HCT116 (cell line): ENCODE results near the gene HIGD1A. TPM values are rescaled to one million over a fixed set of nuclear protein-coding genes. Genes with fewer than 3 reads are reported as not detected.

ENCODE experiments used
- ATAC-seq: fragments of 200-7000 bp; cut with Tn5 transposase; 2 replicates; pipeline ENCODE4 v1.9.1; 2020; ENCODE audit warnings: mild to moderate bottlenecking, moderate library complexity
- BruUV-seq: library from RNA; stranded (reverse); fragments of 400-500 nt; replicated peaks from 2 replicates; lab custom pipeline; 2021; lab: Mats Ljungman, UMichigan
- CTCF ChIA-PET: fragments of 300-600 bp; sonication (Branson Sonifier 250); formaldehyde crosslinking; loops from one replicate; lab custom pipeline; 2021; ENCODE audit warnings: antibody characterized with exemption; lab: Charles Lee
- POLR2A ChIA-PET: fragments of 300-600, 350-600 bp; sonication (Branson Sonifier 250); formaldehyde crosslinking; loops from one replicate; lab custom pipeline; 2021; ENCODE audit warnings: antibody characterized with exemption; lab: Charles Lee
- RAD21 ChIA-PET, 2 experiments: fragments of 300-600 bp; sonication (Branson Sonifier 250); formaldehyde crosslinking; loops; one replicate each; lab custom pipeline; 2023; ENCODE audit warnings: low total read pairs in 2 of 2; ENCODE audit not compliant: uncharacterized antibody in 2 of 2, unreplicated experiment in 2 of 2, low non-redundant PET in 1 of 2; lab: Charles Lee
- DNase-seq: peaks from one replicate; pipeline ENCODE4 v3.0.0-alpha.2; 2010; ENCODE audit warnings: low read depth, low spot score
- H2AFZ ChIP-seq: fragments of 200-600 bp; shearing (Covaris generic), sonication (generic); 2 replicates; pipeline ENCODE4 v1.6.1; 2017; ENCODE audit warnings: low read depth, mixed run types, mixed read lengths, antibody characterized with exemption, low read length; ENCODE audit not compliant: poor library complexity, severe bottlenecking
- H3K27ac ChIP-seq: 2 replicates; pipeline ENCODE4 v1.5.1; 2012; ENCODE audit warnings: low read depth, low read length
- H3K27me3 ChIP-seq: fragments of 200-600 bp; sonication (generic); 2 replicates; pipeline ENCODE4 v1.6.1; 2016; ENCODE audit warnings: mixed run types, low read length, mixed read lengths; ENCODE audit not compliant: insufficient read depth
- H3K36me3 ChIP-seq, 2 experiments: fragments of 200-500 bp in 1 of 2; fragments of 200-600 bp in 1 of 2; sonication (Bioruptor generic) in 1 of 2; sonication (generic) in 1 of 2; 2 replicates each; pipeline versions ENCODE4 v1.5.1 to v1.6.1; 2014 to 2016; ENCODE audit warnings: low read length in 2 of 2, inconsistent platforms in 1 of 2, mixed read lengths in 1 of 2, mixed run types in 1 of 2; ENCODE audit not compliant: insufficient read depth in 2 of 2, control insufficient read depth in 1 of 2
- H3K4me1 ChIP-seq, 2 experiments: fragments of 200-600 bp in 1 of 2; sonication (generic) in 1 of 2; 2 replicates each; pipeline versions ENCODE4 v1.5.1 to v1.6.1; 2012 to 2017; ENCODE audit warnings: low read length in 2 of 2, inconsistent platforms in 1 of 2, mild to moderate bottlenecking in 1 of 2, mixed read lengths in 1 of 2, mixed run types in 1 of 2, moderate library complexity in 1 of 2; ENCODE audit not compliant: insufficient read depth in 2 of 2, control insufficient read depth in 1 of 2
- H3K4me2 ChIP-seq: fragments of 200-600 bp; sonication (generic); 2 replicates; pipeline ENCODE4 v1.6.1; 2017; ENCODE audit warnings: mixed run types, low read length, mixed read lengths
- H3K4me3 ChIP-seq, 2 experiments: fragments of 200-600 bp in 1 of 2; sonication (generic) in 1 of 2; replicated peaks in 1 of 2; 2 replicates each; pipeline ENCODE4 v1.5.1; 2011 to 2016; ENCODE audit warnings: low read length in 2 of 2, control low read depth in 1 of 2, low read depth in 1 of 2, mild to moderate bottlenecking in 1 of 2, mixed read lengths in 1 of 2, mixed run types in 1 of 2
- H3K79me2 ChIP-seq: fragments of 200-600 bp; sonication (generic); 2 replicates; pipeline ENCODE4 v1.6.1; 2017; ENCODE audit warnings: mild to moderate bottlenecking, mixed run types, low read length, moderate library complexity, mixed read lengths; ENCODE audit not compliant: insufficient read depth
- H3K9ac ChIP-seq: fragments of 200-600 bp; sonication (generic); 2 replicates; pipeline ENCODE4 v1.6.1; 2016; ENCODE audit warnings: low read length, mixed read lengths
- H3K9me2 ChIP-seq: fragments of 200-600 bp; sonication (generic), shearing (Covaris generic); 2 replicates; pipeline ENCODE4 v1.6.1; 2017; ENCODE audit warnings: mixed run types, mild to moderate bottlenecking, moderate library complexity; ENCODE audit not compliant: insufficient read depth
- H3K9me3 ChIP-seq, 2 experiments: fragments of 200-500 bp in 1 of 2; fragments of 200-600 bp in 1 of 2; sonication (Bioruptor generic) in 1 of 2; sonication (generic) in 1 of 2; 2 replicates each; pipeline ENCODE4 v1.6.1; 2014 to 2017; ENCODE audit warnings: low read length in 2 of 2, mixed read lengths in 2 of 2, inconsistent platforms in 1 of 2, low read depth in 1 of 2, mild to moderate bottlenecking in 1 of 2, mixed run types in 1 of 2, moderate library complexity in 1 of 2; ENCODE audit not compliant: control insufficient read depth in 1 of 2, insufficient read depth in 1 of 2
- H4K20me1 ChIP-seq: fragments of 200-600 bp; sonication (generic), shearing (Covaris generic); 2 replicates; pipeline ENCODE4 v1.6.1; 2017; ENCODE audit warnings: mixed run types, mild to moderate bottlenecking, moderate library complexity; ENCODE audit not compliant: insufficient read depth
- ATF3 ChIP-seq: IDR thresholded peaks from 2 replicates; pipeline ENCODE4 v1.6.1; 2012
- CBX3 ChIP-seq: IDR thresholded peaks from 2 replicates; pipeline ENCODE4 v1.6.1; 2012; ENCODE audit warnings: low read depth
- EGR1 ChIP-seq: IDR thresholded peaks from 2 replicates; pipeline ENCODE4 v1.6.1; 2012; ENCODE audit warnings: low read depth
- EZH2 ChIP-seq: fragments of 200-600 bp; sonication (generic); IDR thresholded peaks from 2 replicates; pipeline ENCODE4 v1.6.1; 2017; ENCODE audit warnings: antibody characterized with exemption, mixed run types
- EZH2phosphoT487 ChIP-seq: fragments of 200-600 bp; IDR thresholded peaks from 2 replicates; pipeline ENCODE4 v1.6.1; 2018; ENCODE audit warnings: antibody characterized with exemption, borderline replicate concordance
- FOSL1 ChIP-seq: IDR thresholded peaks from 2 replicates; pipeline ENCODE4 v1.6.1; 2012; ENCODE audit warnings: low read depth
- POLR2A ChIP-seq: IDR thresholded peaks from 2 replicates; pipeline ENCODE4 v1.7.0; 2011; ENCODE audit warnings: borderline replicate concordance; ENCODE audit not compliant: insufficient read depth, insufficient read length; ENCODE audit errors: extremely low read depth
- POLR2AphosphoS5 ChIP-seq: IDR thresholded peaks from 2 replicates; pipeline ENCODE4 v1.6.1; 2011; ENCODE audit warnings: mild to moderate bottlenecking, low read depth, low read length, moderate library complexity
- RAD21 ChIP-seq: IDR thresholded peaks from 2 replicates; pipeline ENCODE4 v1.6.1; 2012; ENCODE audit warnings: low read depth, mild to moderate bottlenecking
- SIN3A ChIP-seq: IDR thresholded peaks from 2 replicates; pipeline ENCODE4 v1.6.1; 2012; ENCODE audit warnings: low read depth
- SRF ChIP-seq: IDR thresholded peaks from 2 replicates; pipeline ENCODE4 v1.6.1; 2012; ENCODE audit warnings: low read depth
- TCF7L2 ChIP-seq: IDR thresholded peaks from 2 replicates; pipeline ENCODE4 v1.7.0; 2011; ENCODE audit warnings: borderline replicate concordance, inconsistent platforms; ENCODE audit not compliant: insufficient read depth, insufficient read length; ENCODE audit errors: extremely low read depth
- ZFX ChIP-seq: fragments of 450-650 bp; IDR thresholded peaks from 2 replicates; pipeline ENCODE4 v1.6.1; 2017
- ZNF274 ChIP-seq: fragments of 200-500 bp; sonication (Bioruptor generic); IDR thresholded peaks from 2 replicates; pipeline ENCODE4 v1.6.1; 2014; ENCODE audit warnings: mild to moderate bottlenecking, low read depth, low read length, inconsistent platforms
- intact Hi-C: fragments of 100-400 bp; cut with micrococcal nuclease; formaldehyde crosslinking; loops from 2 replicates; pipeline ENCODE4 v1.10.0; 2022
- total RNA-seq: library from RNA; stranded (reverse); gene quantifications from one replicate; pipeline ENCODE4 v1.2.1, GENCODE V29; 2021; ENCODE audit not compliant: unreplicated experiment
- TF ChIP-seq, protein P1 (sequence below): IDR thresholded peaks from 2 replicates; pipeline ENCODE4 v1.6.1; 2012
- TF ChIP-seq, protein P2 (sequence below): IDR thresholded peaks from 2 replicates; pipeline ENCODE4 v1.6.1; 2012; ENCODE audit warnings: low read depth
- TF ChIP-seq, protein P3 (sequence below): IDR thresholded peaks from 2 replicates; pipeline ENCODE4 v1.6.1; 2011; ENCODE audit warnings: mild to moderate bottlenecking, low read length, moderate library complexity; ENCODE audit not compliant: insufficient replicate concordance; ENCODE audit errors: extremely low read depth

HIGD1A gene
- total RNA-seq, 1 experiment from 2014 or later, result 71.2 TPM

DNA sequence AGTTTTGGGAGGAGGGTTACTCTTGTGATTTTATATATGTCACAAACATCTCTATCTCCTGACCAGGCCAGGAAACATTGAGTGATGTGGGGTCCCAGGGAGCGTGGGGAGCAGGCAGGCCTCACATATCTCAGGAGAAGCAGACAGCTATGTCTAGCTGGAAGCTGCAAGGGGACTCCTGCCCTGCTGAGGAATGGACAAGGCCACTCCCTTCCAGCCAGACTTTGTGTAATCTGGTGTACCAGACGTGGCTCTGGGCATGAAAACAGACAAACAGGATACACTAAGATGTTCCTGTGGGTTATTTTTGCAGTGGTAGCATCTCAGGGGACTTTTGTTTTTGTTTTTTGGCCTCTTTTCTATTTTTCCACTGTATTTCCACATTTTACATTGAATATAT lies 48.2 kb upstream of the HIGD1A start:
- Histone ChIP-seq H3K79me2 (no peaks in the 10 kb centered on the region), H3K4me2 (no peak overlapping the region), H2AFZ (no peak overlapping the region), H3K4me1 (no peaks in the 10 kb centered on the region; a peak in 1 of 4 replicates), H4K20me1 (no peaks in the 10 kb centered on the region), H3K4me3 (no peak overlapping the region), H3K36me3 (no peaks in the 10 kb centered on the region), H3K9ac (no peak overlapping the region), H3K9me2 (no peaks in the 10 kb centered on the region), H3K9me3 (no peaks in the 10 kb centered on the region), H3K27ac (no peak overlapping the region), H3K27me3 (no peaks in the 10 kb centered on the region)
- no peak for TF ChIP-seq EZH2phosphoT487
- TF ChIP-seq, protein P1, sequence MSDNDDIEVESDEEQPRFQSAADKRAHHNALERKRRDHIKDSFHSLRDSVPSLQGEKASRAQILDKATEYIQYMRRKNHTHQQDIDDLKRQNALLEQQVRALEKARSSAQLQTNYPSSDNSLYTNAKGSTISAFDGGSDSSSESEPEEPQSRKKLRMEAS, result no peak
- TF ChIP-seq POLR2A, result no peak
- TF ChIP-seq SRF, result no peak
- TF ChIP-seq ATF3, result no peak
- no peak for TF ChIP-seq EZH2
- TF ChIP-seq ZFX, result no peak
- no peak for TF ChIP-seq POLR2AphosphoS5
- TF ChIP-seq FOSL1, result no peak
- no peak for TF ChIP-seq ZNF274
- no peak for TF ChIP-seq RAD21
- TF ChIP-seq CBX3, result no peak
- no peak for TF ChIP-seq EGR1
- TF ChIP-seq, protein P2, sequence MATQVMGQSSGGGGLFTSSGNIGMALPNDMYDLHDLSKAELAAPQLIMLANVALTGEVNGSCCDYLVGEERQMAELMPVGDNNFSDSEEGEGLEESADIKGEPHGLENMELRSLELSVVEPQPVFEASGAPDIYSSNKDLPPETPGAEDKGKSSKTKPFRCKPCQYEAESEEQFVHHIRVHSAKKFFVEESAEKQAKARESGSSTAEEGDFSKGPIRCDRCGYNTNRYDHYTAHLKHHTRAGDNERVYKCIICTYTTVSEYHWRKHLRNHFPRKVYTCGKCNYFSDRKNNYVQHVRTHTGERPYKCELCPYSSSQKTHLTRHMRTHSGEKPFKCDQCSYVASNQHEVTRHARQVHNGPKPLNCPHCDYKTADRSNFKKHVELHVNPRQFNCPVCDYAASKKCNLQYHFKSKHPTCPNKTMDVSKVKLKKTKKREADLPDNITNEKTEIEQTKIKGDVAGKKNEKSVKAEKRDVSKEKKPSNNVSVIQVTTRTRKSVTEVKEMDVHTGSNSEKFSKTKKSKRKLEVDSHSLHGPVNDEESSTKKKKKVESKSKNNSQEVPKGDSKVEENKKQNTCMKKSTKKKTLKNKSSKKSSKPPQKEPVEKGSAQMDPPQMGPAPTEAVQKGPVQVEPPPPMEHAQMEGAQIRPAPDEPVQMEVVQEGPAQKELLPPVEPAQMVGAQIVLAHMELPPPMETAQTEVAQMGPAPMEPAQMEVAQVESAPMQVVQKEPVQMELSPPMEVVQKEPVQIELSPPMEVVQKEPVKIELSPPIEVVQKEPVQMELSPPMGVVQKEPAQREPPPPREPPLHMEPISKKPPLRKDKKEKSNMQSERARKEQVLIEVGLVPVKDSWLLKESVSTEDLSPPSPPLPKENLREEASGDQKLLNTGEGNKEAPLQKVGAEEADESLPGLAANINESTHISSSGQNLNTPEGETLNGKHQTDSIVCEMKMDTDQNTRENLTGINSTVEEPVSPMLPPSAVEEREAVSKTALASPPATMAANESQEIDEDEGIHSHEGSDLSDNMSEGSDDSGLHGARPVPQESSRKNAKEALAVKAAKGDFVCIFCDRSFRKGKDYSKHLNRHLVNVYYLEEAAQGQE, result no peak
- TF ChIP-seq, protein P3, sequence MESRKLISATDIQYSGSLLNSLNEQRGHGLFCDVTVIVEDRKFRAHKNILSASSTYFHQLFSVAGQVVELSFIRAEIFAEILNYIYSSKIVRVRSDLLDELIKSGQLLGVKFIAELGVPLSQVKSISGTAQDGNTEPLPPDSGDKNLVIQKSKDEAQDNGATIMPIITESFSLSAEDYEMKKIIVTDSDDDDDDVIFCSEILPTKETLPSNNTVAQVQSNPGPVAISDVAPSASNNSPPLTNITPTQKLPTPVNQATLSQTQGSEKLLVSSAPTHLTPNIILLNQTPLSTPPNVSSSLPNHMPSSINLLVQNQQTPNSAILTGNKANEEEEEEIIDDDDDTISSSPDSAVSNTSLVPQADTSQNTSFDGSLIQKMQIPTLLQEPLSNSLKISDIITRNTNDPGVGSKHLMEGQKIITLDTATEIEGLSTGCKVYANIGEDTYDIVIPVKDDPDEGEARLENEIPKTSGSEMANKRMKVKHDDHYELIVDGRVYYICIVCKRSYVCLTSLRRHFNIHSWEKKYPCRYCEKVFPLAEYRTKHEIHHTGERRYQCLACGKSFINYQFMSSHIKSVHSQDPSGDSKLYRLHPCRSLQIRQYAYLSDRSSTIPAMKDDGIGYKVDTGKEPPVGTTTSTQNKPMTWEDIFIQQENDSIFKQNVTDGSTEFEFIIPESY, result no peak
- no peak for TF ChIP-seq SIN3A
- TF ChIP-seq TCF7L2, result no peak
- intact Hi-C loops, result no loop called here
- BruUV-seq, result no TSS peak
- ChIA-PET RAD21 (no interaction called here), CTCF (interaction anchor here (1.0 kb wide), 1 partner anchor 13 kb away, joined by 4 read pairs; no protein-coding TSS in a partner anchor), POLR2A (no interaction called here)
- DNase-seq (no peak), ATAC-seq (no peak)
